Esophagus muscularis mucosa (tissue), 2 donors: ENCODE data around the gene ARAP3.

ENCODE experiments used
- POLR2A ChIP-seq: fragments of 450-650 bp; IDR thresholded peaks from one replicate; pipeline ENCODE4 v1.6.1; 2017; ENCODE audit warnings: antibody characterized with exemption, moderate library complexity, mild to moderate bottlenecking, low read depth
- POLR2AphosphoS5 ChIP-seq, 2 donors: sonication (generic); formaldehyde crosslinking; IDR thresholded peaks; one replicate each; pipeline ENCODE4 v1.6.1; 2017; ENCODE audit warnings: antibody characterized with exemption in 2 of 2

GRCh38 chr5:141647242-141647641 is 34.8 kb downstream of the ARAP3 start:
- TF ChIP-seq POLR2AphosphoS5 (IDR thresholded peaks at IDR 0.05) (no peak), POLR2A (no peak)
